Hepatocyte (in vitro differentiated cells): ENCODE measurements around the gene UNC13D.

Source experiments
- CTCF ChIP-seq: fragments of 200-600 bp; sonication (generic); IDR thresholded peaks from 2 replicates; pipeline ENCODE4 v1.5.1; 2016; ENCODE audit warnings: antibody characterized with exemption, mild to moderate bottlenecking; ENCODE audit not compliant: poor library complexity
- EZH2phosphoT487 ChIP-seq: fragments of 200-600 bp; sonication (generic); IDR thresholded peaks from one replicate; pipeline ENCODE4 v1.6.1; 2018; ENCODE audit warnings: antibody characterized with exemption, mild to moderate bottlenecking, low read depth, moderate library complexity; ENCODE audit not compliant: unreplicated experiment, severe bottlenecking

GRCh38 chr17:75855310-75856061 lies 11.3 kb upstream of the UNC13D start, which contains the start of gene WBP2:
- TF ChIP-seq CTCF (peak; percentile 61), EZH2phosphoT487 (no peak)
